GM19467 (cell line): Measurements from ENCODE around the gene NPAS4.
A peak's percentile ranks its signal among the peaks of the same experiment; 100 is the strongest.
"Not testable (repeated sequence)": the region's sequence is repeated elsewhere in the genome, so short reads cannot be mapped to it uniquely, and the experiment has no call there.

ENCODE experiments used
- ATAC-seq: cut with Tn5 transposase; IDR thresholded peaks from one replicate; pipeline ENCODE4 v1.9.1; 2021; ENCODE audit warnings: mild to moderate bottlenecking, moderate library complexity; ENCODE audit not compliant: unreplicated experiment

Gene NPAS4

GRCh38 chr11:66454247-66454646, 33.4 kb downstream of the NPAS4 start:
- no peak for ATAC-seq

GRCh38 chr11:66454828-66455227, 34.0 kb downstream of the NPAS4 start:
- ATAC-seq = no peak

DNA sequence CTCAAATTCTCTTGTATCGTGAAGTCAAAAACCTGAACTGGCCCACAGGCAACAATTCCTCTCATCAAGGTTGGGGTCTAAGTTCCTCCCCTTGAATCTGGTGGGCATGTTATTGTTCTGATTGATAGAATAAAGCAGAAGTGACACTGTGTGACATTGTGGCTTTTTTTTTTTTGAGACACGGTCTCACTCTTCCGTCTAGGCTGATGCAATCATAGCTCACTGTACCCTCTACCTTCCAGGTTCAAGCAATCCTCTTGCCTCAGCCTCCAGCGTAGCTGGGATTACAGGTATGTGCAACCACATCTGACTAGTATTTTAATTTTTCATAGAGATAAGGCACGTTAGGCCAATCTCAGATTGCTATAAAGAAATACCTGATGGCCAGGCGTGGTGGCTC, 37.0 kb downstream of the NPAS4 start:
- ATAC-seq = no peak

- no peak for ATAC-seq
Measured at GRCh38 chr11:66459138-66459778, 38.4 kb downstream of the NPAS4 start.

GRCh38 chr11:66462010-66462409, 41.2 kb downstream of the NPAS4 start:
- no peak for ATAC-seq

GRCh38 chr11:66462911-66463310, 42.1 kb downstream of the NPAS4 start:
- ATAC-seq = no peak

DNA sequence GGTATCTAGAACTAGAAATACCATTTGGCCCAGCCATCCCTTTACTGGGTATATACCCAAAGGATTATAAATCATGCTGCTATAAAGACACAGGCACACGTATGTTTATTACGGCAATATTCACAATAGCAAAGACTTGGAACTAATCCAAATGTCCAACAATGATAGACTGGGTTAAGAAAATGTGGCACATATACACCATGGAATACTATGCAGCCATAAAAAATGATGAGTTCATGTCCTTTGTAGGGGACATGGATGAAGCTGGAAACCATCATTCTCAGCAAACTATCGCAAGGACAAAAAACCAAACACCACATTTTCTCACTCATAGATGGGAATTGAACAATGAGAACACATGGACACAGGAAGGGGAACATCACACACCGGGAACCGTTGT, 43.3 kb downstream of the NPAS4 start:
- not testable (repeated sequence) for ATAC-seq

DNA sequence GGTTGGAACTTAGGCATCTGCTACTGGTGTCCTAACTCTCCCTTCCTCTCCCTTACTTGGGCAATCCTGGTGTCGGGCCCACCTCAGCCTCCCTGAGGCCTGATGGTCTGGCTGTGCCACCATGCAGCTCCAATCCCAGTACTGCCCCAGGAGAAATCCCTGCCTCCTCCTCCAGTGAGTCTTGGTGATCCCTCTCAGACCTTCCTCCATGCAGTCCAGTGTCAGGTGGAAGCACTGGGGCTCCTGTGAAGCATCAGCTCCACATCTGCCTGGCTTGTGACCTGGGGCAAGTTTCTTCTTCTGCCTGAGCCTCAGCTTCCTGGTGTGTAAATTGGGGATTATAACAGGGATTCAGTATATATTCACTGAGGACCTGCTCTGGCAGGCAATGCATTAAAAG, 44.1 kb downstream of the NPAS4 start:
- no peak for ATAC-seq

GRCh38 chr11:66465373-66466224, 44.8 kb downstream of the NPAS4 start:
- no peak for ATAC-seq

DNA sequence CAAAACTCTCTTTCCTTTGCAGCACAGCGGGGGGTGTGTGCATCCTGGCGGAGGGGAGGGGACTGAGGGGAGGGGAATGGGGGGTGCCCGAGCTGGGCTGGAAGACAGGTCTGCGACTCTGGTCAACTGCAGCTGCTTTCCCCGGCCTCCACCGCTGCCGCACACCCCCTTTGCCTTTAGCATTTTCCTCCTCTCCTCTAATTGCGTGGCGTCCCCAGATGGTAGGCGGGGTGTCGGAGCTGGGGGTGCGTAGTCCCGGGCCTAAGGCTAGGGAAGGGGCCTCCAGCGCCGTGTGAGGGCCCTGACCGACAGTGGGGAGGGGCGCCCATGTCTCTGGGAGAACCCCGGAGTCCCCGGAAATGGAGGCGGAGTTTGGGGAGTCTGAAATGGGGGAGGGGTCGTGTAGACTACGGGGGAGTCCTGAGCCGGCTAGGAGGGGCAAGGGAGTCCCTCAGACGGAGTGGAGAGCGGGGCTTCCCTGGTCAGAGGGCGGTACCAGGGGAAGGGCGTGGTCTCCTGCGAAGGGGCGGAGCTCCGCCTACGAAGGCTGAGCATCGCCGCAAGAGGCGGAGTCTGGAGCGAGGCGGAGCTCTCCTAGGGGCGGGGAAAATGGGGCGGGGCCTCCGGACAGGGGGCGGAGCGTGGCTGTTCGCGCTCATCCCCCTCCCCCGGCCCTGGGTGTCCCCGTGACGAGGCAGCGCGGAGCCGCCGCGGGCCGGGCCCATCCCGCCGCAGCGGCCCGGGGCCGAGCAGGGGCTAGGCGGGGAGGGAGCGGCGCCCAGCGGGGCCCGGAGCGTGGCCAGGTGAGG, 45.6 kb downstream of the NPAS4 start, which contains the start of gene PELI3:
Gene PELI3, plus strand, starts transcription at position 681 of the 809 bp plus-strand sequence. CDS start 1,224 bp downstream, outside the sequence.
- peak; percentile 81 for ATAC-seq

- peak; percentile 34 for ATAC-seq
Measured at GRCh38 chr11:66467034-66467659, 46.3 kb downstream of the NPAS4 start.

DNA sequence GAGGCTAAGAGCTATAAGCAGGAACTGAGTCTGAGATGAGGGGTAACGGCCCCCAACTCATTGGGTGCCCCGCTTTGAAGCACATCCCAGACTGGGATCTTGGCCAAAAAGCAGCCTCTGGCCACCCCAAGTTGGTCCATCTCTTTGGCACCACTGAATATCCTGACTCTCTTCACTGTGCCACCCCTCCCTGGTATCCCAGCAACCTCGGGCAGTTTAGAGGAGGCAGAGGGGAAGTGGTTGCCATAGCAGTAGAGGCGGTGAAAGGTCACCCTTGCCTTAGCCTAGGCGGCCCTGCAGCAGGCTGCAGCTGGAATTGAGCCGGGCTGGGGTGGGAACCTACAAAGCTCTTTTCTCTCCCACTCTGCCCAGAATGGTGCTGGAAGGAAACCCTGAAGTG, 46.9 kb downstream of the NPAS4 start:
- ATAC-seq = no peak

DNA sequence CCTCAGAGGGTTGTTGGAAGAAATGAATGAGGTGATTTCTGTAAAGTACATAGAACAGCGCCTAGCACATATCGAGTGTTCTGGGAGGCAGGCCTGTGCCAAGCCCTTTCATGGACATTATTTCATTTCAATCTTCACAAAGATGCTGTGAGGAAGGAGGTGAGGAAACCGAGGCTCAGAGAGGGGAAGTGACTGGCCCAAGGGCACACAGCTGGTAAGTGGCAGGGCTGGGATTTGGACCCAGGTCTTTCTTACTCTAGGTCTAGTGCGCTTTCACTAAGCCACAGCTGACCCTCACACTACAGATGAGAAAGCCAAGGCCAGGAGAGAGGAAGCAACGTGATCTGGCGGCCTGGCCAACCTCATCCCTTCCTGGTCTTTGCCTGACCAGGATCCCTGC, 47.9 kb downstream of the NPAS4 start:
- no peak for ATAC-seq

DNA sequence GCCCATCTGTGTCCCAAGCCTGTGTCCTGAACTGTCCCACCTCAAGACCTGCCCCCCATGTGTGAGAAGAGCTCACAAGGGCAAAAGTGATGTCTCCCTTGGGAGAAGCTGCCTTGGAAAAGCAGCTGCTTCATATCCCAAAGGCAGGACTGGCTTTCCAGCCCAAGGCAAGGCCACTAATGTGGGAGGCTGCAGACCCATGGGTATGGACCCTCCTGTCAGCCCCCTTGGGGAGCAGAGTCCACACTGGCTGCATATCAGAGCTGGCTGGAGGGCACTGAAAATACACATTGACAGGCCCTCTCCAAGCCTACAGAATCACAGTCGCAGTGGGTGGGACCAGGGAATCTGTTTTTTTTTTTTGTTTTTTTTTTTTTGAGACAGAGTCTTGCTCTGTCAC, 48.6 kb downstream of the NPAS4 start:
- no peak for ATAC-seq

- ATAC-seq = no peak
Measured at GRCh38 chr11:66470015-66470414, 49.2 kb downstream of the NPAS4 start.

DNA sequence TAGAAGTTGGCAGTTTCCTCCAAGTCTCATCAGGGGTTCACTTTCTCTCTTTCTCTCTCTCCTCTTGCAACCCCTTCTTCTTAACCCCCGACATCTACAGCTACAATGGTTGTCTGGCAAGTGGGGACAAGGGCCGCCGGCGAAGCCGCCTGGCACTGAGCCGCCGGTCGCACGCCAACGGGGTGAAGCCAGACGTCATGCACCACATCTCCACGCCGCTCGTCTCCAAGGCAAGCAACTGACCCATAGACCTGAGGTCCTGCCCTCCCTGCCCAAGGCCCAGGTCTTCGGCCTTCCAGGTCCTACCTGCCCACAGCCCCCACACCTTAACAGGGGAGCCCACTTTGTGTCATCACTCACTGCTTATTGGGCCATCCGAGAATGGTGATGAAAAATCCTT, 50.3 kb downstream of the NPAS4 start:
- ATAC-seq = no peak

DNA sequence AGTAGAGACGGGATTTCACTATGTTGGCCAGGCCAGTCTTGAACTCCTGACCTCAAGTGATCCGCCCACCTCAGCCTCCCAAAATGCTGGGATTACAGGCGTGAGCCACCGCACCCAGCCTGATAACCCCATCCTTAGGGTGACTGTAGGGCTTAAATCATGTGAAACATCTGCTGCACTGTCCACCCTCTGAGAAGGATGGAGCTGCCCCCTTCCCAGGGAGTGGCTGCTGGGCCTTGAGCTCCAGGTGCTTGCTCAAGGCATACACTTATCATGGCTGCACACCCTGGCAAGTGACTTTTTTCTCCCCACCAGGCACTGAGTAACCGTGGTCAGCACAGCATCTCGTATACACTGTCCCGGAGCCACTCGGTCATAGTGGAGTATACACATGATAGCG, 51.2 kb downstream of the NPAS4 start:
- ATAC-seq = no peak

- no peak for ATAC-seq
Measured at GRCh38 chr11:66473167-66473566, 52.3 kb downstream of the NPAS4 start.

- ATAC-seq = no peak
Measured at GRCh38 chr11:66473608-66474515, 53.0 kb downstream of the NPAS4 start.
